MM.1S (cell line): ENCODE results near the gene NFE2L3.

Source experiments
- DNase-seq: peaks from one replicate; pipeline ENCODE4 v3.0.0-alpha.2; 2015
- H2AFZ ChIP-seq: fragments of 300-600 bp; sonication (generic); 2 replicates; pipeline ENCODE4 v1.6.0; 2016; ENCODE audit warnings: antibody characterized with exemption, low read length
- H3F3A ChIP-seq: fragments of 300-600 bp; sonication (generic); 2 replicates; pipeline ENCODE4 v1.6.1; 2016; ENCODE audit warnings: mild to moderate bottlenecking, antibody characterized with exemption, low read length, moderate library complexity, mixed read lengths; ENCODE audit not compliant: insufficient read depth
- H3K27ac ChIP-seq: fragments of 300-600 bp; sonication (generic); 2 replicates; pipeline ENCODE4 v1.5.1; 2016; ENCODE audit warnings: mild to moderate bottlenecking, low read length
- H3K27me3 ChIP-seq: fragments of 300-600 bp; sonication (generic); replicated peaks from 2 replicates; pipeline ENCODE4 v1.6.0; 2016; ENCODE audit warnings: low read length; ENCODE audit not compliant: insufficient read depth
- H3K36me3 ChIP-seq: fragments of 300-600 bp; sonication (generic); replicated peaks from 2 replicates; pipeline ENCODE4 v1.6.1; 2016; ENCODE audit warnings: mild to moderate bottlenecking, low read length, mixed read lengths; ENCODE audit not compliant: insufficient read depth
- H3K4me1 ChIP-seq: fragments of 300-600 bp; sonication (generic); 2 replicates; pipeline ENCODE4 v1.6.1; 2016; ENCODE audit warnings: low read length, mixed read lengths
- H3K4me2 ChIP-seq: fragments of 300-600 bp; sonication (generic); 2 replicates; pipeline ENCODE4 v1.6.0; 2016; ENCODE audit warnings: low read depth, low read length
- H3K4me3 ChIP-seq: fragments of 300-600 bp; sonication (generic); 2 replicates; pipeline ENCODE4 v1.5.1; 2016; ENCODE audit warnings: low read length, mixed read lengths
- H3K79me2 ChIP-seq: fragments of 300-600 bp; sonication (generic); 2 replicates; pipeline ENCODE4 v1.6.1; 2016; ENCODE audit warnings: mixed run types, low read length, mixed read lengths
- H3K9ac ChIP-seq: fragments of 300-600 bp; sonication (generic); 2 replicates; pipeline ENCODE4 v1.6.1; 2016; ENCODE audit warnings: low read length, mixed read lengths
- H3K9me2 ChIP-seq: fragments of 300-600 bp; sonication (generic); replicated peaks from 2 replicates; pipeline ENCODE4 v1.6.1; 2016; ENCODE audit warnings: mild to moderate bottlenecking, low read length, mixed read lengths; ENCODE audit not compliant: insufficient read depth
- H3K9me3 ChIP-seq: fragments of 300-600 bp; sonication (generic); replicated peaks from 2 replicates; pipeline ENCODE4 v1.6.1; 2016; ENCODE audit warnings: mild to moderate bottlenecking, low read length, mixed read lengths; ENCODE audit not compliant: insufficient read depth
- H4K20me1 ChIP-seq: fragments of 300-600 bp; sonication (generic); 2 replicates; pipeline ENCODE4 v1.6.1; 2016; ENCODE audit warnings: mild to moderate bottlenecking, low read length, moderate library complexity, mixed read lengths; ENCODE audit not compliant: insufficient read depth
- EZH2 ChIP-seq: fragments of 300-600 bp; sonication (generic); optimal IDR thresholded peaks from 2 replicates; pipeline ENCODE3; 2017; ENCODE audit warnings: low read depth, mild to moderate bottlenecking, antibody characterized with exemption, low read length, mixed read lengths
- EZH2phosphoT487 ChIP-seq: fragments of 300-600 bp; sonication (generic); IDR thresholded peaks from 2 replicates; pipeline ENCODE4 v1.6.1; 2018; ENCODE audit warnings: antibody characterized with exemption, low read length
- TF ChIP-seq, protein P1 (sequence below): fragments of 300-600 bp; sonication (generic); IDR thresholded peaks from 2 replicates; pipeline ENCODE4 v1.5.1; 2016; ENCODE audit warnings: antibody characterized with exemption, low read length, mixed read lengths

NFE2L3 gene

GRCh38 chr7:26187380-26188205 lies 35.6 kb downstream of the NFE2L3 start:
- Histone ChIP-seq H3K36me3 (peaks cover 40% of the 10 kb centered on the region), H3F3A (peaks cover 97% of the 10 kb centered on the region)

GRCh38 chr7:26188206-26188956 lies 36.4 kb downstream of the NFE2L3 start:
- peak; percentile 6 for DNase-seq
- Histone ChIP-seq H3F3A (peaks cover 97% of the 10 kb centered on the region), H3K79me2 (peaks cover 68% of the 10 kb centered on the region), H3K27me3 (no peaks in the 10 kb centered on the region), H3K9ac (no peak overlapping the region), H3K36me3 (peaks cover 48% of the 10 kb centered on the region), H2AFZ (no peak overlapping the region), H3K4me3 (no peak overlapping the region), H3K9me2 (no peaks in the 10 kb centered on the region), H3K27ac (peak overlapping the region; percentile 30; the same call in 1 of the 2 replicates), H3K4me2 (no peak overlapping the region), H3K9me3 (no peaks in the 10 kb centered on the region), H3K4me1 (peaks cover 71% of the 10 kb centered on the region), H4K20me1 (peaks cover 70% of the 10 kb centered on the region)
- TF ChIP-seq EZH2phosphoT487 (no peak), EZH2 (no peak)
- TF ChIP-seq, protein P1, sequence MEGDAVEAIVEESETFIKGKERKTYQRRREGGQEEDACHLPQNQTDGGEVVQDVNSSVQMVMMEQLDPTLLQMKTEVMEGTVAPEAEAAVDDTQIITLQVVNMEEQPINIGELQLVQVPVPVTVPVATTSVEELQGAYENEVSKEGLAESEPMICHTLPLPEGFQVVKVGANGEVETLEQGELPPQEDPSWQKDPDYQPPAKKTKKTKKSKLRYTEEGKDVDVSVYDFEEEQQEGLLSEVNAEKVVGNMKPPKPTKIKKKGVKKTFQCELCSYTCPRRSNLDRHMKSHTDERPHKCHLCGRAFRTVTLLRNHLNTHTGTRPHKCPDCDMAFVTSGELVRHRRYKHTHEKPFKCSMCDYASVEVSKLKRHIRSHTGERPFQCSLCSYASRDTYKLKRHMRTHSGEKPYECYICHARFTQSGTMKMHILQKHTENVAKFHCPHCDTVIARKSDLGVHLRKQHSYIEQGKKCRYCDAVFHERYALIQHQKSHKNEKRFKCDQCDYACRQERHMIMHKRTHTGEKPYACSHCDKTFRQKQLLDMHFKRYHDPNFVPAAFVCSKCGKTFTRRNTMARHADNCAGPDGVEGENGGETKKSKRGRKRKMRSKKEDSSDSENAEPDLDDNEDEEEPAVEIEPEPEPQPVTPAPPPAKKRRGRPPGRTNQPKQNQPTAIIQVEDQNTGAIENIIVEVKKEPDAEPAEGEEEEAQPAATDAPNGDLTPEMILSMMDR: no peak

More at GRCh38 chr7:26187380-26188205, 35.6 kb downstream of the NFE2L3 start:
- Histone ChIP-seq H3K4me1 (peaks cover 63% of the 10 kb centered on the region), H3K79me2 (peaks cover 63% of the 10 kb centered on the region), H3K9me2 (no peaks in the 10 kb centered on the region), H3K4me3 (no peak overlapping the region), H3K27ac (peak overlapping the region; percentile 30; the same call in 1 of the 2 replicates), H4K20me1 (peaks cover 62% of the 10 kb centered on the region), H3K27me3 (no peaks in the 10 kb centered on the region), H2AFZ (no peak overlapping the region), H3K4me2 (no peak overlapping the region), H3K9me3 (no peaks in the 10 kb centered on the region), H3K9ac (no peak overlapping the region)
- DNase-seq: no peak
- no peak for TF ChIP-seq EZH2phosphoT487
- TF ChIP-seq EZH2: no peak
- TF ChIP-seq, protein P1: no peak

GRCh38 chr7:26188957-26189541 lies 37.1 kb downstream of the NFE2L3 start:
- H3K36me3 ChIP-seq: peaks cover 49% of the 10 kb centered on the region
- H3K4me3 ChIP-seq: no peak overlapping the region
- H3K9ac ChIP-seq: no peak overlapping the region
- no peaks in the 10 kb centered on the region for H3K9me3 ChIP-seq
- no peak overlapping the region for H2AFZ ChIP-seq
- no peak for TF ChIP-seq EZH2phosphoT487
- TF ChIP-seq, protein P1: no peak
- no peak for TF ChIP-seq EZH2
- H3K27me3 ChIP-seq: no peaks in the 10 kb centered on the region
- peaks cover 75% of the 10 kb centered on the region for H3K4me1 ChIP-seq
- peaks cover 75% of the 10 kb centered on the region for H3K79me2 ChIP-seq
- peaks cover 75% of the 10 kb centered on the region for H4K20me1 ChIP-seq
- 0 out of 2 replicates have a peak overlapping the region, but pooled peaks have one; percentile 1 for H3K4me2 ChIP-seq
- DNase-seq: no peak
- peak overlapping the region; percentile 30; the same call in 1 of the 2 replicates for H3K27ac ChIP-seq
- peaks cover 97% of the 10 kb centered on the region for H3F3A ChIP-seq
- no peaks in the 10 kb centered on the region for H3K9me2 ChIP-seq
